PC-3 (cell line): ENCODE results near the gene SLC6A18. TPM values are rescaled to one million over a fixed set of nuclear protein-coding genes. Genes with fewer than 3 reads are reported as not detected.

Experiments
- ATAC-seq: fragments of 200-7000 bp; cut with Tn5 transposase; 2 replicates; pipeline ENCODE4 v1.9.1; 2020; ENCODE audit warnings: mild to moderate bottlenecking, moderate library complexity
- BruUV-seq: library from RNA; stranded (reverse); fragments of 400-500 nt; replicated peaks from 2 replicates; lab custom pipeline; 2021; lab: Mats Ljungman, UMichigan
- CTCF ChIA-PET: fragments of 300-600 bp; sonication (Branson Sonifier 250); formaldehyde crosslinking; loops from one replicate; lab custom pipeline; 2022; ENCODE audit warnings: antibody characterized with exemption; lab: Charles Lee
- POLR2A ChIA-PET: fragments of 300-600 bp; sonication (Branson Sonifier 250); formaldehyde crosslinking; loops from one replicate; lab custom pipeline; 2022; ENCODE audit warnings: antibody characterized with exemption; ENCODE audit not compliant: unreplicated experiment; lab: Charles Lee
- DNase-seq: peaks from one replicate; pipeline ENCODE4 v3.0.0-alpha.2; 2015
- H2AFZ ChIP-seq: fragments of 300-600 bp; sonication (generic); 2 replicates; pipeline ENCODE4 v1.6.0; 2016; ENCODE audit warnings: antibody characterized with exemption, low read length
- H3F3A ChIP-seq: fragments of 300-600 bp; sonication (generic); one replicate; pipeline ENCODE4 v1.6.0; 2017; ENCODE audit warnings: antibody characterized with exemption, low read length, control low read depth, mild to moderate bottlenecking; ENCODE audit not compliant: unreplicated experiment
- H3K27ac ChIP-seq: fragments of 300-600 bp; sonication (generic); 2 replicates; pipeline ENCODE4 v1.5.1; 2016; ENCODE audit warnings: mild to moderate bottlenecking, low read length
- H3K27me3 ChIP-seq: fragments of 300-600 bp; sonication (generic); 2 replicates; pipeline ENCODE4 v1.6.1; 2016; ENCODE audit warnings: low read length, mixed read lengths
- H3K36me3 ChIP-seq: fragments of 300-600 bp; sonication (generic); 2 replicates; pipeline ENCODE4 v1.6.1; 2016; ENCODE audit warnings: low read depth, mixed run types, low read length, mixed read lengths
- H3K4me1 ChIP-seq: fragments of 300-600 bp; sonication (generic); 2 replicates; pipeline ENCODE4 v1.5.1; 2016; ENCODE audit warnings: low read length; ENCODE audit not compliant: insufficient read depth
- H3K4me2 ChIP-seq: fragments of 300-600 bp; sonication (generic); 2 replicates; pipeline ENCODE4 v1.6.0; 2016; ENCODE audit warnings: low read length
- H3K4me3 ChIP-seq: fragments of 300-600 bp; sonication (generic); 2 replicates; pipeline ENCODE4 v1.5.1; 2016; ENCODE audit warnings: mild to moderate bottlenecking, low read length, mixed read lengths
- H3K79me2 ChIP-seq: fragments of 300-600 bp; sonication (generic); 2 replicates; pipeline ENCODE4 v1.6.1; 2017; ENCODE audit warnings: low read length, mixed read lengths
- H3K9ac ChIP-seq: fragments of 300-600 bp; sonication (generic); 2 replicates; pipeline ENCODE4 v1.6.0; 2016; ENCODE audit warnings: mild to moderate bottlenecking, low read length
- H3K9me2 ChIP-seq: fragments of 300-600 bp; sonication (generic); replicated peaks from 2 replicates; pipeline ENCODE4 v1.6.1; 2016; ENCODE audit warnings: mixed run types, low read length, mixed read lengths
- H3K9me3 ChIP-seq: fragments of 300-600 bp; sonication (generic); 2 replicates; pipeline ENCODE4 v1.6.1; 2016; ENCODE audit warnings: low read length, mixed read lengths
- H4K20me1 ChIP-seq: fragments of 300-600 bp; sonication (generic); 2 replicates; pipeline ENCODE4 v1.6.1; 2016; ENCODE audit warnings: low read length, mixed read lengths
- CTCF ChIP-seq: fragments of 300-600 bp; sonication (generic); conservative IDR thresholded peaks from 2 replicates; pipeline ENCODE4 v1.5.1; 2017; ENCODE audit warnings: antibody characterized with exemption, low read depth, mild to moderate bottlenecking, low read length
- EZH2 ChIP-seq: fragments of 300-600 bp; sonication (generic); IDR thresholded peaks from one replicate; pipeline ENCODE4 v1.6.1; 2017; ENCODE audit warnings: antibody characterized with exemption, mild to moderate bottlenecking, low read length; ENCODE audit not compliant: unreplicated experiment
- EZH2phosphoT487 ChIP-seq: fragments of 300-600 bp; sonication (generic); IDR thresholded peaks from 2 replicates; pipeline ENCODE4 v1.6.1; 2018; ENCODE audit warnings: mild to moderate bottlenecking, antibody characterized with exemption, low read length, borderline replicate concordance
- intact Hi-C: fragments of 100-400 bp; cut with micrococcal nuclease; formaldehyde crosslinking; loops from 2 replicates; pipeline ENCODE4 v1.9.0; 2023
- total RNA-seq: library from RNA; depleted of rRNA; stranded (reverse); fragments of >200 nt; gene quantifications from 2 replicates; pipeline ENCODE4 v1.2.3, GENCODE V29; 2014

The SLC6A18 gene
- total RNA-seq, 1 experiment from 2014 or later = not detected

GRCh38 chr5:1199649-1200494 lies 25.3 kb upstream of the SLC6A18 start:
- ATAC-seq (no peak), DNase-seq (no peak)
- Histone ChIP-seq H3K36me3 (no peaks in the 10 kb centered on the region), H3K27me3 (peaks cover 33% of the 10 kb centered on the region), H3K9ac (no peak overlapping the region), H3K9me2 (no peaks in the 10 kb centered on the region), H3K4me3 (no peak overlapping the region), H3K4me2 (no peak overlapping the region), H3K27ac (no peak overlapping the region), H3K4me1 (no peaks in the 10 kb centered on the region), H3K79me2 (no peaks in the 10 kb centered on the region), H2AFZ (no peak overlapping the region), H3F3A (no peaks in the 10 kb centered on the region), H4K20me1 (no peaks in the 10 kb centered on the region), H3K9me3 (no peaks in the 10 kb centered on the region)
- ChIA-PET CTCF (no interaction called here), POLR2A (no interaction called here)
- TF ChIP-seq CTCF (no peak), EZH2phosphoT487 (no peak), EZH2 (no peak)
- intact Hi-C loops = no loop called here
- no TSS peak for BruUV-seq

- Histone ChIP-seq H2AFZ (no peak overlapping the region), H3K27ac (no peak overlapping the region), H3K9ac (no peak overlapping the region), H4K20me1 (no peaks in the 10 kb centered on the region), H3K4me1 (no peaks in the 10 kb centered on the region), H3K79me2 (no peaks in the 10 kb centered on the region), H3K4me3 (no peak overlapping the region), H3K27me3 (peaks cover 33% of the 10 kb centered on the region), H3K9me3 (no peaks in the 10 kb centered on the region), H3K36me3 (no peaks in the 10 kb centered on the region), H3K9me2 (no peaks in the 10 kb centered on the region), H3F3A (no peaks in the 10 kb centered on the region), H3K4me2 (no peak overlapping the region)
- no peak for TF ChIP-seq EZH2phosphoT487
- no peak for TF ChIP-seq EZH2
- no peak for TF ChIP-seq CTCF
- no TSS peak for BruUV-seq
- POLR2A ChIA-PET = no interaction called here
- DNase-seq (no peak), ATAC-seq (no peak)
- intact Hi-C loops = no loop called here
- CTCF ChIA-PET = no interaction called here
Observed at GRCh38 chr5:1200495-1201326, 24.5 kb upstream of the SLC6A18 start.
